ENCODE results near the gene ZNF44.

The ZNF44 gene

GRCh38 chr19:12260236-12260635 lies 34.4 kb downstream of the ZNF44 start:
- no peak overlapping the region for H3K4me3 ChIP-seq (ENCODE audit: low read depth in 1 of 2, low read length in 2 of 2)
- H3K27ac ChIP-seq (ENCODE audit: low read length), result no peak overlapping the region
- no peaks in the 10 kb centered on the region for H3K36me3 ChIP-seq (ENCODE audit: control insufficient read depth in 1 of 2, insufficient read depth in 2 of 2, low read length in 2 of 2)
- peaks cover 2 to 6% of the 10 kb centered on the region in 2 donors for H3K9me3 ChIP-seq (ENCODE audit: control insufficient read depth in 1 of 2, low read length in 2 of 2)
- H3K4me1 ChIP-seq (ENCODE audit: control insufficient read depth in 1 of 2, insufficient read depth in 2 of 2, low read length in 2 of 2), result no peaks in the 10 kb centered on the region
- no peaks in the 10 kb centered on the region for H3K27me3 ChIP-seq (ENCODE audit: low read depth, low read length)

GRCh38 chr19:12255372-12255771 lies 39.3 kb downstream of the ZNF44 start:
- peaks cover 0 to 2% of the 10 kb centered on the region in 2 donors for H3K36me3 ChIP-seq (ENCODE audit: control insufficient read depth in 1 of 2, insufficient read depth in 2 of 2, low read length in 2 of 2)
- H3K4me3 ChIP-seq (ENCODE audit: low read depth in 1 of 2, low read length in 2 of 2), result no peak overlapping the region
- H3K9me3 ChIP-seq (ENCODE audit: control insufficient read depth in 1 of 2, low read length in 2 of 2), result peaks cover 2 to 9% of the 10 kb centered on the region in 2 donors
- H3K27me3 ChIP-seq (ENCODE audit: low read depth, low read length), result no peaks in the 10 kb centered on the region
- no peaks in the 10 kb centered on the region for H3K4me1 ChIP-seq (ENCODE audit: control insufficient read depth in 1 of 2, insufficient read depth in 2 of 2, low read length in 2 of 2)
- no peak overlapping the region for H3K27ac ChIP-seq (ENCODE audit: low read length)

GRCh38 chr19:12247644-12248222 lies 47.0 kb downstream of the ZNF44 start:
- Histone ChIP-seq H3K9me3 (ENCODE audit: control insufficient read depth in 1 of 2, low read length in 2 of 2) (peaks cover 29 to 33% of the 10 kb centered on the region in 2 donors), H3K4me3 (ENCODE audit: low read depth in 1 of 2, low read length in 2 of 2) (peak overlapping the region in 1 of 2 donors; percentile 25), H3K36me3 (ENCODE audit: control insufficient read depth in 1 of 2, insufficient read depth in 2 of 2, low read length in 2 of 2) (peaks cover 19 to 53% of the 10 kb centered on the region in 2 donors), H3K4me1 (ENCODE audit: control insufficient read depth in 1 of 2, insufficient read depth in 2 of 2, low read length in 2 of 2) (no peaks in the 10 kb centered on the region), H3K27me3 (ENCODE audit: low read depth, low read length) (no peaks in the 10 kb centered on the region), H3K27ac (ENCODE audit: low read length) (no peak overlapping the region)

GRCh38 chr19:12244370-12244769 lies 50.3 kb downstream of the ZNF44 start:
- Histone ChIP-seq H3K36me3 (ENCODE audit: control insufficient read depth in 1 of 2, insufficient read depth in 2 of 2, low read length in 2 of 2) (peaks cover 19 to 47% of the 10 kb centered on the region in 2 donors), H3K27ac (ENCODE audit: low read length) (no peak overlapping the region), H3K27me3 (ENCODE audit: low read depth, low read length) (no peaks in the 10 kb centered on the region), H3K4me3 (ENCODE audit: low read depth in 1 of 2, low read length in 2 of 2) (no peak overlapping the region), H3K9me3 (ENCODE audit: control insufficient read depth in 1 of 2, low read length in 2 of 2) (peaks cover 23 to 26% of the 10 kb centered on the region in 2 donors), H3K4me1 (ENCODE audit: control insufficient read depth in 1 of 2, insufficient read depth in 2 of 2, low read length in 2 of 2) (no peaks in the 10 kb centered on the region)

GRCh38 chr19:12237143-12237839 lies 57.4 kb downstream of the ZNF44 start:
- no peak overlapping the region for H3K4me3 ChIP-seq (ENCODE audit: low read depth in 1 of 2, low read length in 2 of 2)
- peaks cover 0 to 6% of the 10 kb centered on the region in 2 donors for H3K9me3 ChIP-seq (ENCODE audit: control insufficient read depth in 1 of 2, low read length in 2 of 2)
- no peak overlapping the region for H3K27ac ChIP-seq (ENCODE audit: low read length)
- H3K4me1 ChIP-seq (ENCODE audit: control insufficient read depth in 1 of 2, insufficient read depth in 2 of 2, low read length in 2 of 2), result no peaks in the 10 kb centered on the region
- no peaks in the 10 kb centered on the region for H3K27me3 ChIP-seq (ENCODE audit: low read depth, low read length)
- peaks cover 3 to 21% of the 10 kb centered on the region in 2 donors for H3K36me3 ChIP-seq (ENCODE audit: control insufficient read depth in 1 of 2, insufficient read depth in 2 of 2, low read length in 2 of 2)

- no peak overlapping the region for H3K4me3 ChIP-seq (ENCODE audit: low read depth in 1 of 2, low read length in 2 of 2)
- H3K9me3 ChIP-seq (ENCODE audit: control insufficient read depth in 1 of 2, low read length in 2 of 2), result peaks cover 0 to 8% of the 10 kb centered on the region in 2 donors
- H3K36me3 ChIP-seq (ENCODE audit: control insufficient read depth in 1 of 2, insufficient read depth in 2 of 2, low read length in 2 of 2), result peaks cover 0 to 47% of the 10 kb centered on the region in 2 donors
- H3K27me3 ChIP-seq (ENCODE audit: low read depth, low read length), result no peaks in the 10 kb centered on the region
- no peak overlapping the region for H3K27ac ChIP-seq (ENCODE audit: low read length)
- no peaks in the 10 kb centered on the region for H3K4me1 ChIP-seq (ENCODE audit: control insufficient read depth in 1 of 2, insufficient read depth in 2 of 2, low read length in 2 of 2)
Measured at GRCh38 chr19:12232961-12233360, 61.7 kb downstream of the ZNF44 start.

GRCh38 chr19:12230751-12231733 lies 63.6 kb downstream of the ZNF44 start:
- H3K36me3 ChIP-seq (ENCODE audit: control insufficient read depth in 1 of 2, insufficient read depth in 2 of 2, low read length in 2 of 2), result peaks cover 0 to 48% of the 10 kb centered on the region in 2 donors
- H3K4me3 ChIP-seq (ENCODE audit: low read depth in 1 of 2, low read length in 2 of 2), result no peak overlapping the region
- H3K27ac ChIP-seq (ENCODE audit: low read length), result no peak overlapping the region
- no peaks in the 10 kb centered on the region for H3K27me3 ChIP-seq (ENCODE audit: low read depth, low read length)
- no peaks in the 10 kb centered on the region for H3K4me1 ChIP-seq (ENCODE audit: control insufficient read depth in 1 of 2, insufficient read depth in 2 of 2, low read length in 2 of 2)
- H3K9me3 ChIP-seq (ENCODE audit: control insufficient read depth in 1 of 2, low read length in 2 of 2), result peaks cover 0 to 8% of the 10 kb centered on the region in 2 donors

- Histone ChIP-seq H3K27ac (ENCODE audit: low read length) (no peak overlapping the region), H3K4me1 (ENCODE audit: control insufficient read depth in 1 of 2, insufficient read depth in 2 of 2, low read length in 2 of 2) (no peaks in the 10 kb centered on the region), H3K9me3 (ENCODE audit: control insufficient read depth in 1 of 2, low read length in 2 of 2) (peaks cover 0 to 5% of the 10 kb centered on the region in 2 donors), H3K36me3 (ENCODE audit: control insufficient read depth in 1 of 2, insufficient read depth in 2 of 2, low read length in 2 of 2) (peaks cover 0 to 54% of the 10 kb centered on the region in 2 donors), H3K4me3 (ENCODE audit: low read depth in 1 of 2, low read length in 2 of 2) (no peak overlapping the region), H3K27me3 (ENCODE audit: low read depth, low read length) (no peaks in the 10 kb centered on the region)
Measured at GRCh38 chr19:12229990-12230389, 64.7 kb downstream of the ZNF44 start.

GRCh38 chr19:12224676-12225075 lies 70.0 kb downstream of the ZNF44 start:
- H3K36me3 ChIP-seq (ENCODE audit: control insufficient read depth in 1 of 2, insufficient read depth in 2 of 2, low read length in 2 of 2), result peaks cover 0 to 30% of the 10 kb centered on the region in 2 donors
- no peak overlapping the region for H3K27ac ChIP-seq (ENCODE audit: low read length)
- H3K4me3 ChIP-seq (ENCODE audit: low read depth in 1 of 2, low read length in 2 of 2), result no peak overlapping the region
- no peaks in the 10 kb centered on the region for H3K27me3 ChIP-seq (ENCODE audit: low read depth, low read length)
- no peaks in the 10 kb centered on the region for H3K4me1 ChIP-seq (ENCODE audit: control insufficient read depth in 1 of 2, insufficient read depth in 2 of 2, low read length in 2 of 2)
- peaks cover 0 to under 1% of the 10 kb centered on the region in 2 donors for H3K9me3 ChIP-seq (ENCODE audit: control insufficient read depth in 1 of 2, low read length in 2 of 2)

GRCh38 chr19:12222980-12223630 lies 71.6 kb downstream of the ZNF44 start:
- H3K27ac ChIP-seq (ENCODE audit: low read length), result no peak overlapping the region
- no peak overlapping the region for H3K4me3 ChIP-seq (ENCODE audit: low read depth in 1 of 2, low read length in 2 of 2)
- peaks cover 0 to 24% of the 10 kb centered on the region in 2 donors for H3K36me3 ChIP-seq (ENCODE audit: control insufficient read depth in 1 of 2, insufficient read depth in 2 of 2, low read length in 2 of 2)
- H3K27me3 ChIP-seq (ENCODE audit: low read depth, low read length), result no peaks in the 10 kb centered on the region
- no peaks in the 10 kb centered on the region for H3K4me1 ChIP-seq (ENCODE audit: control insufficient read depth in 1 of 2, insufficient read depth in 2 of 2, low read length in 2 of 2)
- peaks cover 0 to 3% of the 10 kb centered on the region in 2 donors for H3K9me3 ChIP-seq (ENCODE audit: control insufficient read depth in 1 of 2, low read length in 2 of 2)

All from muscle layer of duodenum (tissue), 2 donors.